ENCODE results near the gene ARL17A. TPM values are rescaled to one million over a fixed set of nuclear protein-coding genes. Genes with fewer than 3 reads are reported as not detected.
"Not testable (repeated sequence)": the region's sequence is repeated elsewhere in the genome, so short reads cannot be mapped to it uniquely, and the experiment has no call there.

ARL17A gene

DNA sequence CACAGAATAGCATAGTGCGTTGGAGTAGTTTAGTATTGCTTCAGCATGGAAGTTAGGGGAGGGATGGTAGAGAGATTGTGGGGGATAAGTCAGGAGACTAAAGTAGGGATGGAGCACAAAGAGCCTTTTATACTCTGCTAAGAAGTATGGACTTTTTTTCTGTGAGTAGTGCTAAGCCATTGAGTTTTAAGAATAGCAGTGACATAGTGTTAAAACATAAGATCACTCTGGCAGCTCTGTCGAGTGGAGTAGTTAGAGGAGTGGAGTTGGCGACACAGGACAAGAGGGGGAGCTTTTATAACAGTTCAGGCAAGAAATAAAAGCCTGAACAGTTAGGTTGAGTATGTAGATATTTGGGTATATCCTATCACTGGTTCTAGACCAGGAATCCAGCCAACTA lies 100.7 kb downstream of the ARL17A start:
- not testable (repeated sequence) for H3K18ac ChIP-seq (ENCODE audit: low read length); H3K79me1 ChIP-seq (ENCODE audit: low read length); H4K8ac ChIP-seq (ENCODE audit: low read depth, low read length); H4K5ac ChIP-seq (ENCODE audit: low read length); H3K4me3 ChIP-seq (ENCODE audit: low read length); H3K27me3 ChIP-seq (ENCODE audit: insufficient read depth, low read length, poor library complexity); H2BK5ac ChIP-seq (ENCODE audit: low read length); H2BK120ac ChIP-seq (ENCODE audit: low read depth, low read length); H3K4ac ChIP-seq (ENCODE audit: low read depth, low read length); H3K79me2 ChIP-seq (ENCODE audit: control insufficient read depth, insufficient read depth, low read length); H2AK5ac ChIP-seq (ENCODE audit: low read length); H3K9ac ChIP-seq (ENCODE audit: low read length); H3K27ac ChIP-seq (ENCODE audit: low read depth, low read length); H3K56ac ChIP-seq (ENCODE audit: low read length); H3K36me3 ChIP-seq (ENCODE audit: control insufficient read depth, insufficient read depth, low read length); H3K23ac ChIP-seq (ENCODE audit: low read length); H3K4me2 ChIP-seq (ENCODE audit: low read length); H2BK15ac ChIP-seq (replicated peaks; ENCODE audit: low read depth); DNase-seq; H3K4me1 ChIP-seq (ENCODE audit: control insufficient read depth, low read depth, low read length)
- no CpG with 5 or more reads among the region's 3 CpGs for WGBS (ENCODE audit: extremely low coverage, insufficient coverage, low lambda C conversion rate)

DNA sequence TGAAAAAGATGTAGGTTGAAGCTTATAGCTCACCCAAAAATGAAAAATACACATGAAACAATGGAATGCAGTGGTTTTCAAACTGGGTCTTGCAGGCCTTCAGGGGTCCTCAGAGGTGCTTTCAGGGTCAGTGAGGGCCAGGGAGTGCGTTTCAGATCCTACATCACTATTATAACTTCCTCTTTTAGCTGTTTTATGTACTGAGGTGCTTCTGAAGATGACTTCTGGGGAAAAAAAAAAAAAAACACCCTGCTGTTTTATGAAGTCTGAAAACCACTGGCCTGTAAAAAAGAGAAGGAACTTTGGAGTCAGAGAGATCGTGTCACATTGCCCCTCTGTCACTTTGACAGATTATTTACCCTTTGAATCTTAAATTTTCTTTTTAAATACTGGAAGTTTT lies 103.9 kb downstream of the ARL17A start:
- H3K56ac ChIP-seq (ENCODE audit: low read length); H2BK120ac ChIP-seq (ENCODE audit: low read depth, low read length): not testable (repeated sequence)

GRCh38 chr17:46474489-46474888 lies 105.0 kb downstream of the ARL17A start:
- not testable (repeated sequence) for H3K23ac ChIP-seq (ENCODE audit: low read length); H3K79me1 ChIP-seq (ENCODE audit: low read length); H3K36me3 ChIP-seq (ENCODE audit: control insufficient read depth, insufficient read depth, low read length); H2BK120ac ChIP-seq (ENCODE audit: low read depth, low read length); H3K4ac ChIP-seq (ENCODE audit: low read depth, low read length); H3K4me2 ChIP-seq (ENCODE audit: low read length); H3K79me2 ChIP-seq (ENCODE audit: control insufficient read depth, insufficient read depth, low read length); H2BK5ac ChIP-seq (ENCODE audit: low read length); H3K4me3 ChIP-seq (ENCODE audit: low read length); H4K5ac ChIP-seq (ENCODE audit: low read length); H2BK15ac ChIP-seq (replicated peaks; ENCODE audit: low read depth); H3K56ac ChIP-seq (ENCODE audit: low read length); DNase-seq; H3K18ac ChIP-seq (ENCODE audit: low read length); H3K27ac ChIP-seq (ENCODE audit: low read depth, low read length); H3K4me1 ChIP-seq (ENCODE audit: control insufficient read depth, low read depth, low read length); H2AK5ac ChIP-seq (ENCODE audit: low read length); H3K9ac ChIP-seq (ENCODE audit: low read length); H3K27me3 ChIP-seq (ENCODE audit: insufficient read depth, low read length, poor library complexity); H4K8ac ChIP-seq (ENCODE audit: low read depth, low read length)
- no CpG with 5 or more reads among the region's 3 CpGs for WGBS (ENCODE audit: extremely low coverage, insufficient coverage, low lambda C conversion rate)

More for the DNA sequence above, 103.9 kb downstream of the ARL17A start:
- H4K8ac ChIP-seq (ENCODE audit: low read depth, low read length); H3K79me2 ChIP-seq (ENCODE audit: control insufficient read depth, insufficient read depth, low read length); H2BK15ac ChIP-seq (replicated peaks; ENCODE audit: low read depth); H2BK5ac ChIP-seq (ENCODE audit: low read length); H3K18ac ChIP-seq (ENCODE audit: low read length); H3K4me2 ChIP-seq (ENCODE audit: low read length); H2AK5ac ChIP-seq (ENCODE audit: low read length); H3K27me3 ChIP-seq (ENCODE audit: insufficient read depth, low read length, poor library complexity); H3K23ac ChIP-seq (ENCODE audit: low read length); H3K9ac ChIP-seq (ENCODE audit: low read length); H3K36me3 ChIP-seq (ENCODE audit: control insufficient read depth, insufficient read depth, low read length); H3K4me1 ChIP-seq (ENCODE audit: control insufficient read depth, low read depth, low read length); H3K4me3 ChIP-seq (ENCODE audit: low read length); H4K5ac ChIP-seq (ENCODE audit: low read length); H3K27ac ChIP-seq (ENCODE audit: low read depth, low read length); H3K4ac ChIP-seq (ENCODE audit: low read depth, low read length); DNase-seq; H3K79me1 ChIP-seq (ENCODE audit: low read length): not testable (repeated sequence)
- no CpG with 5 or more reads among the region's 2 CpGs for WGBS (ENCODE audit: extremely low coverage, insufficient coverage, low lambda C conversion rate)

- not testable (repeated sequence) for H3K79me2 ChIP-seq (ENCODE audit: control insufficient read depth, insufficient read depth, low read length); H2BK5ac ChIP-seq (ENCODE audit: low read length); H2BK15ac ChIP-seq (replicated peaks; ENCODE audit: low read depth); H3K4me3 ChIP-seq (ENCODE audit: low read length); H4K8ac ChIP-seq (ENCODE audit: low read depth, low read length); H3K27me3 ChIP-seq (ENCODE audit: insufficient read depth, low read length, poor library complexity); H3K9ac ChIP-seq (ENCODE audit: low read length); H3K23ac ChIP-seq (ENCODE audit: low read length); H3K4me1 ChIP-seq (ENCODE audit: control insufficient read depth, low read depth, low read length); H3K36me3 ChIP-seq (ENCODE audit: control insufficient read depth, insufficient read depth, low read length); H3K79me1 ChIP-seq (ENCODE audit: low read length); H3K27ac ChIP-seq (ENCODE audit: low read depth, low read length); DNase-seq; H3K4me2 ChIP-seq (ENCODE audit: low read length); H4K5ac ChIP-seq (ENCODE audit: low read length); H2AK5ac ChIP-seq (ENCODE audit: low read length); H2BK120ac ChIP-seq (ENCODE audit: low read depth, low read length); H3K4ac ChIP-seq (ENCODE audit: low read depth, low read length); H3K56ac ChIP-seq (ENCODE audit: low read length); H3K18ac ChIP-seq (ENCODE audit: low read length)
- WGBS (ENCODE audit: extremely low coverage, insufficient coverage, low lambda C conversion rate) = no CpG with 5 or more reads among the region's 5 CpGs
Measured at GRCh38 chr17:46467618-46468017, 111.9 kb downstream of the ARL17A start.

Small RNAs within 50 kb of the gene (small RNA-seq; reads per million reads assigned to genes)
- not detected for gene RN7SL199P (ENCODE audit: insufficient read depth)
